NCI-H226 (cell line): ENCODE results near the gene POU4F1.
A peak's percentile ranks its signal among the peaks of the same experiment; 100 is the strongest.
"Not testable (repeated sequence)": the region's sequence is repeated elsewhere in the genome, so short reads cannot be mapped to it uniquely, and the experiment has no call there.

ENCODE experiments used
- DNase-seq: peaks from one replicate; pipeline ENCODE4 v3.0.0-alpha.2; 2015

Gene POU4F1

GRCh38 chr13:78603240-78603957 is at the start of gene POU4F1:
Gene POU4F1 (minus strand): TSS chr13:78603552. CDS start chr13:78603326, 226 bp downstream.
- no peak for DNase-seq

GRCh38 chr13:78652651-78653050 is 49.3 kb upstream of the POU4F1 start:
- no peak for DNase-seq

- peak; percentile 12 for DNase-seq
Observed at GRCh38 chr13:78650717-78651083, 47.3 kb upstream of the POU4F1 start.

- peak; percentile 6 for DNase-seq
Observed at GRCh38 chr13:78649997-78650716, 46.8 kb upstream of the POU4F1 start.

GRCh38 chr13:78647109-78647678 is 43.8 kb upstream of the POU4F1 start:
- not testable (repeated sequence) for DNase-seq

GRCh38 chr13:78638216-78638615 is 34.9 kb upstream of the POU4F1 start:
- DNase-seq: no peak

- no peak for DNase-seq
Observed at GRCh38 chr13:78636495-78636894, 33.1 kb upstream of the POU4F1 start.

GRCh38 chr13:78632996-78633395 is 29.6 kb upstream of the POU4F1 start:
- no peak for DNase-seq

- no peak for DNase-seq
Observed at GRCh38 chr13:78631077-78631476, 27.7 kb upstream of the POU4F1 start.

GRCh38 chr13:78630511-78630910 is 27.2 kb upstream of the POU4F1 start:
- DNase-seq: no peak

- DNase-seq: no peak
Observed at GRCh38 chr13:78625384-78625783, 22.0 kb upstream of the POU4F1 start.

- no peak for DNase-seq
Observed at GRCh38 chr13:78623132-78623531, 19.8 kb upstream of the POU4F1 start.

- DNase-seq: no peak
Observed at GRCh38 chr13:78620936-78621470, 17.7 kb upstream of the POU4F1 start.

- no peak for DNase-seq
Observed at GRCh38 chr13:78618411-78618810, 15.1 kb upstream of the POU4F1 start.

GRCh38 chr13:78611040-78611439 is 7.7 kb upstream of the POU4F1 start:
- no peak for DNase-seq

GRCh38 chr13:78610381-78610883 is 7.1 kb upstream of the POU4F1 start:
- no peak for DNase-seq

GRCh38 chr13:78609464-78610205 is 6.3 kb upstream of the POU4F1 start:
- DNase-seq: no peak

- no peak for DNase-seq
Observed at GRCh38 chr13:78608688-78609463, 5.5 kb upstream of the POU4F1 start.

GRCh38 chr13:78608252-78608687 is 4.9 kb upstream of the POU4F1 start:
- no peak for DNase-seq

GRCh38 chr13:78607409-78608251 is 4.3 kb upstream of the POU4F1 start:
- no peak for DNase-seq
